Thymus (tissue), 11 donors: Measurements from ENCODE around the gene FOXN3. TPM values are rescaled to one million over a fixed set of nuclear protein-coding genes. Genes with fewer than 3 reads are reported as not detected.

Experiments used
- DNase-seq, 9 donors: peaks; one replicate each; pipeline ENCODE4 v3.0.0-alpha.2; 2013; ENCODE audit warnings: low spot score in 9 of 9, low read depth in 6 of 9, missing footprints in 1 of 9
- H3K27ac ChIP-seq, 2 donors: one replicate each; pipeline ENCODE4 v1.5.1; 2013; ENCODE audit warnings: control low read depth in 1 of 2, low read depth in 1 of 2, low read length in 1 of 2, mild to moderate bottlenecking in 1 of 2, moderate library complexity in 1 of 2
- H3K27me3 ChIP-seq, 2 donors: one replicate each; pipeline ENCODE4 v1.5.1; 2013; ENCODE audit warnings: low read length in 1 of 2; ENCODE audit not compliant: control insufficient read depth in 2 of 2, insufficient read depth in 1 of 2
- H3K36me3 ChIP-seq, 2 donors: one replicate each; pipeline ENCODE4 v1.5.1; 2013; ENCODE audit warnings: low read length in 1 of 2, mild to moderate bottlenecking in 1 of 2, moderate library complexity in 1 of 2; ENCODE audit not compliant: control insufficient read depth in 2 of 2, insufficient read depth in 2 of 2
- H3K4me1 ChIP-seq, 2 donors: one replicate each; pipeline ENCODE4 v1.5.1; 2013; ENCODE audit warnings: low read length in 2 of 2; ENCODE audit not compliant: control insufficient read depth in 2 of 2, insufficient read depth in 2 of 2
- H3K4me3 ChIP-seq, 2 donors: one replicate each; pipeline ENCODE4 v1.5.1; 2013; ENCODE audit warnings: low read length in 2 of 2, control low read depth in 1 of 2, mild to moderate bottlenecking in 1 of 2
- H3K9me3 ChIP-seq, 2 donors: one replicate each; pipeline ENCODE4 v1.5.1; 2013; ENCODE audit warnings: low read length in 1 of 2, mild to moderate bottlenecking in 1 of 2; ENCODE audit not compliant: control insufficient read depth in 2 of 2, insufficient read depth in 1 of 2
- WGBS: extraction: QIAGEN DNeasy Blood & Tissue Kit; methylation state at CpG from one replicate; pipeline ENCODE4 v1.1.7; 2013; 5-methylcytosine and 5-hydroxymethylcytosine counted together
- polyA plus RNA-seq: library from polyadenylated mRNA; stranded (reverse); fragments of 200-250 nt; gene quantifications from one replicate; pipeline ENCODE4 v1.2.3, GENCODE V29; 2013
- total RNA-seq: library from RNA; stranded (reverse); fragments of 120-200 nt; gene quantifications from one replicate; pipeline ENCODE4 v1.2.4, GENCODE V29; 2013
- donor health status: healthy.

Gene FOXN3
- total and polyA plus RNA-seq, 2 donors, result 21.9 to 32.5 TPM

DNA sequence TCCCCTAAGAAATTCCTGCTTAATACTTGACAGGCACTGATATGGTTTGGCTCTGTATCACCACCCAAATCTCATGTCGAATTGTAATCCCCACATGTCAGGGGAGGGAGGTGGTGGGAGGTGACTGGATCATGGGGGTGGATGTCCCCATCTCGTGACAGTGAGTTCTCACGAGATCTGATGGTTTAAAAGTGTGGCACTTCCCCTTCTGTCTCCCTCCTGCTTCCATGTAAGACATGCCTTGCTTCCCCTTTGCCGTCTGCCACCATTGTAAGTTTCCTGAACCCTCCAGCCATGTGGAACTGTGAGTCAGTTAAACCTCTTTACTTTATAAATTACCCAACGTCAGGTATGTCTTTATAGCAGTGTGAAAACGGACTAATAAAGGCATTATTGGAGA, 198.0 kb downstream of the FOXN3 start:
- Histone ChIP-seq H3K27me3 (no peaks in the 10 kb centered on the region), H3K4me3 (no peak overlapping the region), H3K27ac (no peak overlapping the region), H3K36me3 (peaks cover 13 to 28% of the 10 kb centered on the region in 2 donors), H3K9me3 (no peaks in the 10 kb centered on the region), H3K4me1 (peaks cover 3 to 30% of the 10 kb centered on the region in 2 donors)
- DNase-seq, result no peak
- WGBS, result 96% methylated on average over 6 of the region's 6 CpGs

GRCh38 chr14:89217891-89218290, 199.1 kb downstream of the FOXN3 start:
- Histone ChIP-seq H3K4me1 (peaks cover 3 to 31% of the 10 kb centered on the region in 2 donors), H3K36me3 (peaks cover 7 to 24% of the 10 kb centered on the region in 2 donors), H3K27me3 (no peaks in the 10 kb centered on the region), H3K4me3 (no peak overlapping the region), H3K9me3 (no peaks in the 10 kb centered on the region), H3K27ac (no peak overlapping the region)
- 97% methylated on average over 4 of the region's 4 CpGs for WGBS
- DNase-seq, result no peak

- Histone ChIP-seq H3K27me3 (no peaks in the 10 kb centered on the region), H3K36me3 (peaks cover 10 to 24% of the 10 kb centered on the region in 2 donors), H3K4me1 (peaks cover 0 to 21% of the 10 kb centered on the region in 2 donors), H3K27ac (no peak overlapping the region), H3K4me3 (no peak overlapping the region), H3K9me3 (no peaks in the 10 kb centered on the region)
- DNase-seq, result no peak
- 93% methylated on average over 7 of the region's 7 CpGs for WGBS
These were observed 201.5 kb downstream of the FOXN3 start for GRCh38 chr14:89215531-89215930.

- Histone ChIP-seq H3K4me1 (peaks cover 0 to 21% of the 10 kb centered on the region in 2 donors), H3K4me3 (no peak overlapping the region), H3K36me3 (peaks cover 10 to 23% of the 10 kb centered on the region in 2 donors), H3K27ac (no peak overlapping the region), H3K27me3 (no peaks in the 10 kb centered on the region), H3K9me3 (no peaks in the 10 kb centered on the region)
- DNase-seq, result no peak
These were observed 201.9 kb downstream of the FOXN3 start for GRCh38 chr14:89215114-89215513.

DNA sequence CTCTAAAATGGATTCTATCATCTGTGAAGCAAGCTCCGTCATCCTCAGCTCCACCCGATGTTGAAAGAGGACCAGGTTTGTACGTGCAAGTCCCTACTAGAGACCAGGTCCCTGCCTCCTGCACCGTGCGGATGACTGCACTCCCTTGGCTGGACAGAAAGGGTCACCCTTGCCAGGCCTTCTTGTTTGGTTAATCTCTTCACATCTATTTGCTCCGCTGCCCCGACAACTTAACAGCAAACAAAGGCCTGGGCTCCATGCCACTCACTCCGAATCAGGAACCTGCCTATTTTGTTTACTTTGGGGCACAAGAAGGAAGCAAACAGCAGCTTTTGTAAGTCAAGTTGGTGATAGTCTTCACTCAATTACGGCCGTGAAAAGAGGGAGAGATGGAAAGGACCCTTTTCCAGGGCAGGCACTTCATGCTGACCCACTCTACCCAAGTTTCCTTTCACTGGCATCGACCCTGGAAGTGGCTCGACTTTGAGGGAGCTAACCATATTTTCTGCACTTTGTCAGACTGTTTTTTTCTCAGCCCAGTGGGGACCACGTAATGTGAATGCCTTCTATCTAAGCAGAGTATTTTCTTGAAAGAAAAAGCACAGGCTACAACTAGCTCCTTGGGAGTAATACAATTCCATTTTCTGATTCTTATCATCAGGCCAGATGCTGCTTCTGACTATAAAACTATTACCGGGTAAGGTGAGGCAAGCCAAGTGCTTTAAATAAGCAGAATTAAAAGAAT, 202.6 kb downstream of the FOXN3 start:
- Histone ChIP-seq H3K36me3 (peaks cover 8 to 16% of the 10 kb centered on the region in 2 donors), H3K4me3 (no peak overlapping the region), H3K4me1 (peaks cover 0 to 21% of the 10 kb centered on the region in 2 donors), H3K27me3 (no peaks in the 10 kb centered on the region), H3K9me3 (no peaks in the 10 kb centered on the region), H3K27ac (no peak overlapping the region)
- WGBS, result 94% methylated on average over 14 of the region's 14 CpGs
- DNase-seq, result no peak

GRCh38 chr14:89212386-89213235, 204.4 kb downstream of the FOXN3 start:
- Histone ChIP-seq H3K4me3 (no peak overlapping the region), H3K36me3 (peaks cover 7 to 11% of the 10 kb centered on the region in 2 donors), H3K4me1 (peaks cover 0 to 21% of the 10 kb centered on the region in 2 donors), H3K9me3 (no peaks in the 10 kb centered on the region), H3K27me3 (no peaks in the 10 kb centered on the region), H3K27ac (no peak overlapping the region)
- no peak for DNase-seq
- WGBS, result 81% methylated on average over 6 of the region's 6 CpGs

GRCh38 chr14:89209558-89209957, 207.5 kb downstream of the FOXN3 start:
- DNase-seq, result no peak
- H3K4me3 ChIP-seq, result no peak overlapping the region
- H3K27ac ChIP-seq, result no peak overlapping the region
- H3K36me3 ChIP-seq, result peaks cover 9 to 17% of the 10 kb centered on the region in 2 donors
- H3K27me3 ChIP-seq, result no peaks in the 10 kb centered on the region
- WGBS, result 91% methylated on average over 3 of the region's 3 CpGs
- peaks cover 0 to 6% of the 10 kb centered on the region in 2 donors for H3K4me1 ChIP-seq
- H3K9me3 ChIP-seq, result peaks cover 0 to 5% of the 10 kb centered on the region in 2 donors

- Histone ChIP-seq H3K27me3 (no peaks in the 10 kb centered on the region), H3K9me3 (peaks cover 0 to 5% of the 10 kb centered on the region in 2 donors)
These were observed 209.1 kb downstream of the FOXN3 start for GRCh38 chr14:89207925-89208328.

More at GRCh38 chr14:89207925-89208328, 209.1 kb downstream of the FOXN3 start:
- DNase-seq, result no peak
- Histone ChIP-seq H3K27ac (no peak overlapping the region), H3K4me1 (peaks cover 4 to 9% of the 10 kb centered on the region in 2 donors), H3K36me3 (peaks cover 3 to 14% of the 10 kb centered on the region in 2 donors), H3K4me3 (no peak overlapping the region)
- WGBS, result 91% methylated on average over 7 of the region's 7 CpGs
